H1 (cell line): Measurements from ENCODE around the gene CROCC2. TPM values are rescaled to one million over a fixed set of nuclear protein-coding genes. Genes with fewer than 3 reads are reported as not detected.

Experiments used
- CTCF ChIA-PET: fragments of 300-600 bp; sonication (Branson Sonifier 250); formaldehyde crosslinking; loops from one replicate; lab custom pipeline; 2021; ENCODE audit not compliant: partially characterized antibody; lab: Charles Lee
- POLR2A ChIA-PET: fragments of 300-600 bp; sonication (Branson Sonifier 250); formaldehyde crosslinking; loops from one replicate; lab custom pipeline; 2021; ENCODE audit warnings: inconsistent platforms; ENCODE audit not compliant: partially characterized antibody; lab: Charles Lee
- DNase-seq, 2 experiments: peaks; one replicate each; pipeline versions ENCODE4 v3.0.0 to v3.0.0-alpha.2; 2010 to 2022; ENCODE audit warnings: low spot score in 2 of 2, low read depth in 1 of 2, mixed read lengths in 1 of 2
- FAIRE-seq: peaks from 2 replicates; lab custom pipeline; 2011; peaks lifted over from hg19 to GRCh38; lab: Jason Lieb, UNC
- H2AFZ ChIP-seq: 2 replicates; pipeline ENCODE4 v1.8.1; 2012; ENCODE audit warnings: low read length, inconsistent platforms
- H2AK5ac ChIP-seq: 2 replicates; pipeline ENCODE4 v1.6.1; 2013; ENCODE audit warnings: low read depth, low read length
- H2BK120ac ChIP-seq: replicated peaks from 2 replicates; pipeline ENCODE3; 2013; ENCODE audit warnings: low read depth, low read length, inconsistent platforms
- H2BK12ac ChIP-seq: 2 replicates; pipeline ENCODE4 v1.6.1; 2013; ENCODE audit warnings: low read depth, low read length
- H2BK15ac ChIP-seq: 2 replicates; pipeline ENCODE4 v1.6.1; 2013; ENCODE audit warnings: low read length
- H2BK20ac ChIP-seq: 2 replicates; pipeline ENCODE4 v1.6.1; 2013; ENCODE audit warnings: low read length
- H2BK5ac ChIP-seq: 2 replicates; pipeline ENCODE4 v1.6.1; 2013; ENCODE audit warnings: low read depth, low read length
- H3K14ac ChIP-seq: 2 replicates; pipeline ENCODE4 v1.6.1; 2013; ENCODE audit warnings: inconsistent platforms; ENCODE audit not compliant: insufficient read length
- H3K18ac ChIP-seq: 2 replicates; pipeline ENCODE4 v1.6.1; 2013; ENCODE audit warnings: low read length; ENCODE audit errors: extremely low read depth
- H3K23ac ChIP-seq: 2 replicates; pipeline ENCODE4 v1.6.1; 2013; ENCODE audit warnings: inconsistent platforms; ENCODE audit not compliant: insufficient read length
- H3K23me2 ChIP-seq: 2 replicates; pipeline ENCODE4 v1.6.1; 2013; ENCODE audit warnings: low read depth, low read length
- H3K27ac ChIP-seq: 2 replicates; pipeline ENCODE4 v1.6.1; 2011; ENCODE audit warnings: low read depth, low read length, inconsistent platforms
- H3K27me3 ChIP-seq, 4 experiments: replicated peaks in 1 of 4; 1 replicate in 1 of 4; 2 replicates in 3 of 4; pipeline versions ENCODE4 v1.6.1 to v1.8.1; 2011 to 2013; ENCODE audit warnings: low read length in 3 of 4, mild to moderate bottlenecking in 3 of 4, inconsistent platforms in 2 of 4, mixed read lengths in 2 of 4, moderate library complexity in 1 of 4; ENCODE audit not compliant: control insufficient read depth in 3 of 4, insufficient read depth in 3 of 4; ENCODE audit errors: extremely low read depth in 1 of 4
- H3K36me3 ChIP-seq, 4 experiments: 2 replicates each; pipeline versions ENCODE4 v1.6.1 to v1.8.1; 2011 to 2013; ENCODE audit warnings: mild to moderate bottlenecking in 4 of 4, low read length in 3 of 4, moderate library complexity in 2 of 4, control low read depth in 1 of 4, inconsistent platforms in 1 of 4; ENCODE audit not compliant: insufficient read depth in 4 of 4, control insufficient read depth in 2 of 4
- H3K4ac ChIP-seq: replicated peaks from 2 replicates; pipeline ENCODE3; 2013; ENCODE audit warnings: low read length, low read depth, mixed read lengths, inconsistent platforms; ENCODE audit not compliant: insufficient read length
- H3K4me1 ChIP-seq, 4 experiments: replicated peaks in 1 of 4; 1 replicate in 1 of 4; 2 replicates in 3 of 4; pipeline versions ENCODE4 v1.6.1 to v1.8.1; 2011 to 2013; ENCODE audit warnings: low read length in 3 of 4, inconsistent platforms in 2 of 4, mixed read lengths in 1 of 4; ENCODE audit not compliant: insufficient read depth in 4 of 4, control insufficient read depth in 3 of 4
- H3K4me2 ChIP-seq, 2 experiments: 2 replicates each; pipeline versions ENCODE4 v1.6.1 to v1.8.1; 2011 to 2013; ENCODE audit warnings: low read depth in 2 of 2, low read length in 2 of 2, control low read depth in 1 of 2, inconsistent platforms in 1 of 2, mild to moderate bottlenecking in 1 of 2; ENCODE audit not compliant: insufficient read depth in 1 of 2
- H3K4me3 ChIP-seq, 4 experiments: fragments of 200-600, 300-600 bp in 1 of 4; sonication (generic), shearing (Covaris generic), sonication (Bioruptor Twin) in 1 of 4; 2 replicates each; pipeline versions ENCODE4 v1.5.1 to v1.8.1; 2011 to 2016; ENCODE audit warnings: low read length in 4 of 4, low read depth in 3 of 4, control low read depth in 2 of 4, inconsistent platforms in 2 of 4, mild to moderate bottlenecking in 2 of 4, mixed read lengths in 1 of 4, moderate library complexity in 1 of 4; ENCODE audit not compliant: insufficient read depth in 2 of 4; ENCODE audit errors: extremely low read depth in 1 of 4
- H3K56ac ChIP-seq: replicated peaks from 2 replicates; pipeline ENCODE3; 2013; ENCODE audit warnings: low read depth, mild to moderate bottlenecking, mixed read lengths, low read length, inconsistent platforms; ENCODE audit not compliant: insufficient read length
- H3K79me1 ChIP-seq: 2 replicates; pipeline ENCODE4 v1.6.1; 2013; ENCODE audit warnings: low read depth, low read length, control low read depth
- H3K79me2 ChIP-seq, 2 experiments: 2 replicates each; pipeline versions ENCODE4 v1.6.1 to v1.8.1; 2012 to 2013; ENCODE audit warnings: low read length in 2 of 2, mild to moderate bottlenecking in 2 of 2, inconsistent platforms in 1 of 2; ENCODE audit not compliant: insufficient read depth in 2 of 2, control insufficient read depth in 1 of 2
- H3K9ac ChIP-seq, 4 experiments: replicated peaks in 1 of 4; 1 replicate in 1 of 4; 2 replicates in 3 of 4; pipeline versions ENCODE4 v1.6.1 to v1.8.1; 2011 to 2013; ENCODE audit warnings: low read depth in 3 of 4, low read length in 3 of 4, control low read depth in 2 of 4, mild to moderate bottlenecking in 2 of 4, moderate library complexity in 2 of 4, inconsistent platforms in 1 of 4; ENCODE audit errors: extremely low read depth in 1 of 4
- H3K9me3 ChIP-seq, 2 experiments: 2 replicates each; pipeline versions ENCODE4 v1.6.1 to v1.8.1; 2012 to 2013; ENCODE audit warnings: mild to moderate bottlenecking in 2 of 2, moderate library complexity in 2 of 2, control low read depth in 1 of 2, inconsistent platforms in 1 of 2, low read depth in 1 of 2, low read length in 1 of 2, mixed read lengths in 1 of 2; ENCODE audit not compliant: insufficient read depth in 2 of 2
- H4K20me1 ChIP-seq, 2 experiments: replicated peaks in 1 of 2; 2 replicates each; pipeline versions ENCODE3 to v1.8.1; 2011 to 2013; ENCODE audit warnings: inconsistent platforms in 2 of 2, low read length in 2 of 2, mild to moderate bottlenecking in 1 of 2; ENCODE audit not compliant: insufficient read depth in 2 of 2, control insufficient read depth in 1 of 2
- H4K5ac ChIP-seq: 2 replicates; pipeline ENCODE4 v1.6.1; 2013; ENCODE audit warnings: low read length, low read depth, mixed read lengths, inconsistent platforms; ENCODE audit not compliant: insufficient read length
- H4K8ac ChIP-seq: 2 replicates; pipeline ENCODE4 v1.8.0; 2013; ENCODE audit warnings: mild to moderate bottlenecking, moderate library complexity, low read length, inconsistent platforms; ENCODE audit not compliant: insufficient read depth; ENCODE audit errors: extremely low read depth
- H4K91ac ChIP-seq: replicated peaks from 2 replicates; pipeline ENCODE3; 2013; ENCODE audit warnings: low read length, mixed read lengths, inconsistent platforms; ENCODE audit not compliant: insufficient read length
- CBX8 ChIP-seq: fragments of 300-800, 300-1000 bp; sonication (generic); IDR thresholded peaks from 2 replicates; pipeline ENCODE4 v1.7.1; 2016; ENCODE audit warnings: low read depth, low read length, borderline replicate concordance
- CEBPB ChIP-seq: IDR thresholded peaks from 2 replicates; pipeline ENCODE4 v1.6.1; 2012; ENCODE audit warnings: low read depth, low read length
- GTF2F1 ChIP-seq: IDR thresholded peaks from 2 replicates; pipeline ENCODE4 v1.6.1; 2012; ENCODE audit warnings: low read depth, low read length, improper control_type of control experiment, borderline replicate concordance
- JUN ChIP-seq: IDR thresholded peaks from 2 replicates; pipeline ENCODE4 v1.6.1; 2011; ENCODE audit warnings: low read depth, mild to moderate bottlenecking, improper control_type of control experiment, low read length
- KDM1A ChIP-seq: fragments of 200-600, 300-600 bp; sonication (generic); IDR thresholded peaks from 2 replicates; pipeline ENCODE4 v1.7.1; 2016; ENCODE audit warnings: mild to moderate bottlenecking, low read length, borderline replicate concordance
- NANOG ChIP-seq: IDR thresholded peaks from 2 replicates; pipeline ENCODE4 v1.6.1; 2011; ENCODE audit warnings: low read length, low read depth, mild to moderate bottlenecking, inconsistent platforms; ENCODE audit not compliant: insufficient read depth, poor library complexity, severe bottlenecking
- NRF1 ChIP-seq: IDR thresholded peaks from 2 replicates; pipeline ENCODE4 v1.6.1; 2011; ENCODE audit warnings: mild to moderate bottlenecking, low read depth, low read length, improper control_type of control experiment
- PHF8 ChIP-seq: fragments of 200-600 bp; sonication (generic); conservative IDR thresholded peaks from 2 replicates; pipeline ENCODE4 v1.7.1; 2012; ENCODE audit warnings: low read depth, mild to moderate bottlenecking, inconsistent platforms, low read length, moderate library complexity
- RAD21 ChIP-seq, 2 experiments: IDR thresholded peaks in 1 of 2; conservative IDR thresholded peaks in 1 of 2; 2 replicates each; pipeline ENCODE4 v1.6.1; 2011; ENCODE audit warnings: low read depth in 2 of 2, low read length in 2 of 2, improper control_type of control experiment in 1 of 2, inconsistent platforms in 1 of 2, mild to moderate bottlenecking in 1 of 2, moderate library complexity in 1 of 2
- RBBP5 ChIP-seq: IDR thresholded peaks from 2 replicates; pipeline ENCODE4 v1.7.1; 2012; ENCODE audit warnings: low read depth, mild to moderate bottlenecking, inconsistent platforms, low read length, moderate library complexity, borderline replicate concordance
- SP4 ChIP-seq: IDR thresholded peaks from 2 replicates; pipeline ENCODE4 v1.6.1; 2012; ENCODE audit warnings: low read length, inconsistent platforms
- TAF7 ChIP-seq: optimal IDR thresholded peaks from 2 replicates; pipeline ENCODE3; 2011; ENCODE audit warnings: low read depth, mild to moderate bottlenecking, inconsistent platforms, low read length, moderate library complexity, borderline replicate concordance
- WGBS, 2 experiments: shearing (Covaris generic) in 1 of 2; methylation state at CpG; one replicate each; pipeline versions ENCODE4 v1.1.6 to v1.1.7; 2013 to 2015; ENCODE audit warnings: low lambda C conversion rate in 2 of 2, mixed read lengths in 2 of 2, inconsistent platforms in 1 of 2, low coverage in 1 of 2, missing lambda C conversion rate in 1 of 2; ENCODE audit not compliant: insufficient replicate concordance in 2 of 2, insufficient coverage in 1 of 2, insufficient read length in 1 of 2; ENCODE audit errors: extremely low coverage in 1 of 2, missing lambda C conversion rate in 1 of 2; 5-methylcytosine and 5-hydroxymethylcytosine counted together
- polyA plus RNA-seq, 7 experiments: library from polyadenylated mRNA; depleted of rRNA in 3 of 7; stranded (reverse) in 5 of 7; unstranded in 2 of 7; fragments of >200 nt in 5 of 7; fragments of 200-250 nt in 2 of 7; gene quantifications; 1 replicate in 5 of 7; 2 replicates in 1 of 7; 4 replicates in 1 of 7; pipeline versions ENCODE4 v1.2.1 to v1.2.3, GENCODE V29; 2011 to 2013; ENCODE audit warnings: missing spikeins in 2 of 7, mixed read lengths in 2 of 7
- total RNA-seq: library from RNA; stranded (reverse); fragmentation: NEBNext Ultra II Directional; extraction: Animal tissue kit (Norgen Biotek cat#: 25700); gene quantifications from 2 replicates; pipeline ENCODE4 v1.2.1, GENCODE V29; 2021

The CROCC2 gene
- total and polyA plus RNA-seq, 2 of the 8 experiments (the other 6 are each of a cell fraction or from before 2014, with no cell fraction given) = not detected

DNA sequence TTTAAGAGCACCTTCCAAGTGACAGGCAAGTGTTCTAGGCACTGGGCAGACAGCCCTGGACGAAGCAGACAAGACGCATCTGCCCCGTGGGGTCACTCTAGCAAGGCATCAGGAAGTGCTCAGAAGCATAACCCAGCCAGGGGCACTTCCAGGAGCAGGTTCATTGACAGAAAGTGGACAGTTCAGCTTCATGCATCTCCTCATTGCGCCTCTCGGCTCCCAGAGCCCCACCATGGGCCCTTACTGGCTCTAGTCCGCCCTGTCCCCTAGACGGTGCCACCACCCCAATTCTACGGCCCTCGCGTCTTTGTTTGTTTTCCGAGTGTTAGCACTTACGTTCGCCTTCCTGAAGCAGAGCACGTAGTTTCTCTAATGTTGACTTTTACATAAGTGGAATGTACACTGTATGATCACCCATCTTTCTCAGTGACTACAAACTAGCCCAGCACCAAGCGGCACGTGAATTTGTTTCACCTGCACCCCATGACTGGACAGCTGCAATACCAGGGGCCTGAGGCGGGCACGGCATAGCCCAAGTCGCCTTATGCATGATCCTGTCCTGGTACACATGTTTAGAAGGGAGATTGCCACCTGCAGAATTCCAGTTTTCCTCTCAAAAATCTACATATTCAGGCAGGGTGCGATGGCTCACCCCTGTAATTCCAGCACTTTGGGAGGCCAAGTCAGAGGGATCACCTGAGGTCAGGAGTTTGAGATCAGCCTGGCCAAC lies 125.5 kb downstream of the CROCC2 start:
- Histone ChIP-seq H3K27me3 (peaks cover 0 to 17% (median 13%) of the 10 kb centered on the region in 4 experiments; a peak in 4 of 7 replicates), H4K20me1 (no peaks in the 10 kb centered on the region), H3K4me1 (peaks cover 0 to 8% (median 3%) of the 10 kb centered on the region in 4 experiments; a peak in 6 of 7 replicates), H4K8ac (no peak overlapping the region), H3K14ac (no peak overlapping the region), H3K18ac (no peak overlapping the region), H2BK20ac (no peak overlapping the region), H3K4ac (no peak overlapping the region), H3K79me2 (no peaks in the 10 kb centered on the region), H2AK5ac (no peak overlapping the region), H3K56ac (no peak overlapping the region), H3K23ac (no peak overlapping the region), H3K9ac (no peak overlapping the region), H3K9me3 (peaks cover 0 to 3% of the 10 kb centered on the region in 2 experiments; a peak in 2 of 4 replicates), H2BK5ac (no peak overlapping the region), H4K5ac (no peak overlapping the region), H2BK12ac (no peak overlapping the region), H3K23me2 (peaks cover 7% of the 10 kb centered on the region; the same call in 1 of the 2 replicates), H3K4me3 (no peak overlapping the region), H2BK15ac (no peak overlapping the region), H4K91ac (no peak overlapping the region), H2AFZ (no peak overlapping the region), H3K36me3 (no peaks in the 10 kb centered on the region), H3K79me1 (no peaks in the 10 kb centered on the region), H2BK120ac (no peak overlapping the region), H3K4me2 (no peak overlapping the region), H3K27ac (no peak overlapping the region)
- WGBS, 2 experiments = 89% methylated on average over 20 of the region's 20 CpGs; no CpG with 5 or more reads in 1 of the 2 experiments
- ChIA-PET POLR2A (no interaction called here), CTCF (interaction anchor here (1.2 kb wide), 1 partner anchor 22 kb away, joined by 3 read pairs; no protein-coding TSS in a partner anchor)
- FAIRE-seq (no peak), DNase-seq (no peak)
- TF ChIP-seq CBX8 (no peak), GTF2F1 (no peak), PHF8 (no peak), CEBPB (no peak), NRF1 (no peak), NANOG (no peak), JUN (no peak), SP4 (no peak), TAF7 (no peak), KDM1A (no peak), RAD21 (IDR thresholded peaks at IDR 0.05 in 1 of 2, conservative IDR thresholded peaks at IDR 0.05 in 1 of 2; ENCODE audit: low read depth in 2 of 2, low read length in 2 of 2) (no peak), RBBP5 (no peak)
